Muscle of back (tissue), 13 donors: ENCODE measurements around the gene NOTCH4. TPM values are rescaled to one million over a fixed set of nuclear protein-coding genes. Genes with fewer than 3 reads are reported as not detected.
A peak's percentile ranks its signal among the peaks of the same experiment; 100 is the strongest.
"Not testable (repeated sequence)": the region's sequence is repeated elsewhere in the genome, so short reads cannot be mapped to it uniquely, and the experiment has no call there.

Experiments used
- DNase-seq, 3 donors: peaks; one replicate each; pipeline versions ENCODE4 v3.0.0 to v3.0.0-alpha.2; 2013
- long read RNA-seq, 9 donors: transcript quantifications; one replicate each; lab custom pipeline, GENCODE V29; 2026
- polyA plus RNA-seq, 10 donors: library from polyadenylated mRNA; unstranded; fragments of 120-200 nt; gene quantifications; one replicate each; pipeline ENCODE4 v1.2.1, GENCODE V29; 2013; ENCODE audit not compliant: insufficient read length in 10 of 10

NOTCH4 gene
- 10 to 100 TPM; 15.1 to 30.0 (median 22.0) TPM for polyA plus RNA-seq
- long read RNA-seq, donor 1 = 0 reads
- long read RNA-seq, donor 2, partial matches to known transcripts = 0 of 1 reads
- long read RNA-seq, donor 2, other reads (novel, unspliced or antisense) = 0 of 1 reads
- long read RNA-seq, donor 3 = 0 reads
- long read RNA-seq, donor 4 = 0 reads
- long read RNA-seq, donor 5, partial matches to known transcripts = 14 of 14 reads
- long read RNA-seq, donor 5, other reads (novel, unspliced or antisense) = 0 of 14 reads
- long read RNA-seq, donor 6 = 0 reads
- long read RNA-seq, donor 7, partial matches to known transcripts = 5 of 7 reads
- long read RNA-seq, donor 7, other reads (novel, unspliced or antisense) = 0 of 7 reads
- long read RNA-seq, donor 8 = 0 reads
- long read RNA-seq, donor 9 = 0 reads

DNA sequence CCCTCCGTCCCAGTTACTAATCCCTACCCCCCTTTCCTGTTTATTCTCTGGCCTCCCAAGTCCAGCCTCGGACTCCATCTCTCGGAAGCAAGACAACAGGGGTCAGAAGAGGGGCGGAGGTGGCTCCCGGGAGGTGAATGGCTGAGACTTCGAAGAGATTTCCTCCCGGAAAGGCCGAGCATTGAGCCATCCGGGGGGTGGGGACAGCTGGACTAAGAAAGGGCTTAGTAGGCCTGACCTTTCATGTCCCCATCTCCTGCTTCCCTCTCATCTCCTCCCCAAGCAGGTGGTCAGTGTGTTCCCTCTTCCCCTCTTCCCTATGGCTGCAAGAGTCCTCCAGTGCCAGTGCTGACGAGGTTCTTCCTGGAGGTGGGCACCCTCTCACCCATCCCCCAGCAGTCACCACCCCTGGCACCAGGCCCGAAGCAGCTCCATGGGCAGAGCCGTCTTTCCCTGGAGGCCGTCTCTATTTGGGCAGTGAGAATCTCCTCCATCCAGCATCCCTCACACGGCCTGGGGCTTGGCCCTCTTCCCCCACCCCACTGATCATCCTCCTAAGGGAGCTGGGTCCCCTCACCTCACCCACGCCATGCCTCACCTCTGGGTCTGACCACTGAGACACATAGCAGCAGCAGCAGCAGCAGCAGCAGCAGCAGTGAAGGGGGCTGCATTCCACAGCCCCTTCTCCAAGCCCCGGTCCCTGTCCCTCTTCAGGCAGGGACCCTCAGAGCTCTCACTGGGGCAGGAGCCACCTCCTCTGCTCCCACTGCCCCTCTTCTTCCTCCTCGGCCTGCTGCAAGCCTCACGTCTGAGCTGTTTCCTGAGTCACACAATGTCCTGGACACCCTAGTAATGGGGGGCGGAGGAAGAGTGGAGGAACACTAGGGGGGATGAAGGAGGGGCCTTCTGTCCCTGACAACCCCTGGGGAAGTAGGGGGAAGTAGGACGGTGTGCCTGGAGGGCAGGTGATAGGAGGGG lies at the start of gene NOTCH4:
Gene NOTCH4 (minus strand): TSS at position 810 of the 978 bp plus-strand sequence. CDS start 139 bp downstream, at position 671.
- no peak for DNase-seq

DNA sequence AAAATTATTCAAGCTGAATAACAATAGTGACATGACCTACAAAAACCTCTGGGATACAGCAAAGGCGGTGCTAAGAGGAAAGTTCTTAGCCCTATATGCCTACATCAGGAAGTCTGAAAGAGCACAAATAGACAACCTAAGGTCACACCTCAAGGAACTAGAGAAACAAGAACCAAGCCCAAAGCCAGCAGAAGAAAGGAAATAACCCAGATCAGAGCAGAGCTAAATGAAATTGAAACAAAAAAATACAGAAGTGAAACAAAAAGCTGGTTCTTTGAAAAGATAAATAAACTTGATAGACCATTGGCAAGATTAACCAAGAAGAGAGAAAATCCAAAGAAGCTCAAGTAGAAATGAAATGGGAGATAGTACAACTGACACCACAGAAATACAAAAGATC lies 47.6 kb upstream of the NOTCH4 start:
- no peak for DNase-seq

DNA sequence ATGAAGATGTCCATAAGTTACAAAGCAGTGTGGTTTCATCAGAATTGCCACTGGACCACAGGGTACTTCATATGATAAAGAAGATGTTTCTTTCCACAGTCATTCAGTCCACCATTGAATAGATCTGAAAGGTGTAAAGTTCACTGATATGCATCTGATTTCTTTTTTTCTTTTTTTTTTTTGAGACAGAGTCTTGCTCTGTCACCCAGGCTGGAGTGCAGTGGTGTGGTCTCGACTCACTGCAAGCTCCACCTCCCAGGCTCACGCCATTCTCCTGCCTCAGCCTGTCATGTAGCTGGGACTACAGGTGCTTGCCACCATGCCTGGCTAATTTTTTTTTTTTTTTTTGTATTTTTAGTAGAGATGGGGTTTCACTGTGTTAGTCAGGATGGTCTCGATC lies 44.6 kb upstream of the NOTCH4 start:
- DNase-seq = not testable (repeated sequence)

DNA sequence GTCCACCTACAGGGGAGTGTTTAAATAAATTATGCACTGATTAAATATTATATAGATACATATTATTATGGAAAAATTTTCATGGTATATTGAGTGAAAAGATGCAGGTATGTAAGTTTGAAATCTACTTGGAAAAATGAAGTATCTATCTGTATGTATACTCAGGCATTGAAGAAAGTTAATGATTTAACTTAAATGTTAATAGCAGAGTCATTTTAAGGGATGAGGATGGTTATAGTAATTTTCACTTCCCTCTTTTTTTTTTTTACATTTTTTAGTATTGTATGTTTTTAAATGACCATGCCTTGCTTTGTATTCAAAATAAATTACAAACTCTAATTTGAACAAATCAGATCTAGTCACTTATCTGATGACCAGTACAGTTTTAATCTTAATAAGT lies 43.2 kb upstream of the NOTCH4 start:
- DNase-seq = no peak

DNA sequence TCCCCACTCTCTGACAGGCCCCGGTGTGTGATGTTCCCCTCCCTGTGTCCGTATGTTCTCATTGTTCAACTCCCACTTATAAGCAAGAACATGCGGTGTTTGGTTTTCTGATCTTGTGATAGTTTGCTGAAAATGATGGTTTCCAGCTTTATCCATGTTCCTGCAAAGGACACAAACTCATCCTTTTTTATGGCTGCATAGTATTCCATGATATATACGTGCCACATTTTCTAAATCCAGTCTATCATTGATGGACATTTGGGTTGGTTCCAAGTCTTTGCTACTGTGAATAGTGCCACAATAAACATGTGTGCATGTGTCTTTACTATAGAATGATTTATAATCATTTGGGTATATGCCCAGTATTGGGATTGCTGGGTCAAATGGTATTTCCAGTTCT lies 33.4 kb upstream of the NOTCH4 start:
- DNase-seq = not testable (repeated sequence)

DNA sequence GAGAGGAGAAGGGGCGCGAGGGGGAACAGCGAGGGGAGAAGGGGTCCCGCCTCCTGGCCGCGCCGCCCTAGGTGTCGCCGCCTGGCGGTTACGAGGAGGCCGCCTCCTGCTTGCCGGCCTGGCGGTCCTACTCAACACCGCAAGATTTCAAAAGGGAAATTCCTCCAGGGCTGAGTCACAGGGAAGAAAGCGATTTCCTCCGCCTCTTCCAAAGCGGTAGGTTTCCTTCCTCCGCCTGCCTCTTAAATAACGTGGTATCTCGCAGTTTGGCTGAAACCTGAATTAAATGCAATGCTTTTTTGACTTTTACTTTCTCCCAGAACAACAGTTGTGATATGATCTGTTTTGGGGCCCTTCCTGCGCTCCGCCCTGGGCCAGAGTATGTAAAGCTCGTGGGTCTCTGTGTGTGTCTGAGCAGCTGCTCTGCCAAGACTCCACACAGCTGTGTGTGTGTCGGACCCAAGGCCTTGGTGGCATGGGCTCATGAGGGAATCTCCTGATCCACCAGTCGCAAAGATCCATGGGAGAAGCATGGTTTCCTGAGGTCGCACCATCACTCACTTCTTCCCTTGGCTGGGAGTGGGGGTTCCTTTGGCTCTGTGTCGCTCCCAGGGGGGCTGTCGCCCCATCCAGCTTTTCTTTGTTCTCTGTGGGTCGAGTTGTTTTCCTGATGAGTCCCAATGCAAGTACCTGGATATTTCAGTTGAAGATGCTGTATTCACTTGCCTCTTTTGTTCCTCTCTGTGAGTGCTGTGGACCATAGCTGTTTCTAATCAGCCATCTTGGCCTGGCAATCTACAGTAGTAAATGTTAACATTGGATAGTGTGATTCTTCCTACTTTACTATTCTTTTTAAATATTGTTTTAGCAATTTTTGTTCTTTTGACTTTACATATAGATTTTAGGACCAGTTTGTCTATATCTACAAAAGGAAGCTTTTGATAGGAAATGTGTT lies 31.6 kb upstream of the NOTCH4 start:
- DNase-seq = peak; percentile 87 to 93 (median 89)

DNA sequence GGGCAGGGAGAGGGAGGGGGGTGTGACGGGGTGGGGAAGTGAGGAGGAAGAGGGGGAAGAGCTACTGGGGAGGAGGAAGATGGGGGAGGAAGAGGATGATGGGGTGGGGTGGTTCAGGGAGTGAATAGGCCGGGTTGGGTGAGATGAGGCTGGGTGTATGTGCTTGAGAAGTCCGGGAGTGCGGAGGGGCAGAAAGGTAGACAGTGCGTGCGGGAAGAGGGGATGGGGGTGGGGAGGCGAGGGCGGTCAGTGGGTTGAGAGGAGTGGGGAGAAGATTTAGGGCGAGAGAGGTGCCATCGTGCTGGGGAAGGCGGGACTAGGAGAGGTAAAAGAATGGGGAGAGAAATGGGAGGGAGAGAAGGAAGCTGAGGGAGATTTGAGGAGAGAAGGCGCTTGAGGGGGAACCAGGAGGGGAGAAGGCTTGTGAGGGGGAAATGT lies 30.9 kb upstream of the NOTCH4 start:
- no peak for DNase-seq

DNA sequence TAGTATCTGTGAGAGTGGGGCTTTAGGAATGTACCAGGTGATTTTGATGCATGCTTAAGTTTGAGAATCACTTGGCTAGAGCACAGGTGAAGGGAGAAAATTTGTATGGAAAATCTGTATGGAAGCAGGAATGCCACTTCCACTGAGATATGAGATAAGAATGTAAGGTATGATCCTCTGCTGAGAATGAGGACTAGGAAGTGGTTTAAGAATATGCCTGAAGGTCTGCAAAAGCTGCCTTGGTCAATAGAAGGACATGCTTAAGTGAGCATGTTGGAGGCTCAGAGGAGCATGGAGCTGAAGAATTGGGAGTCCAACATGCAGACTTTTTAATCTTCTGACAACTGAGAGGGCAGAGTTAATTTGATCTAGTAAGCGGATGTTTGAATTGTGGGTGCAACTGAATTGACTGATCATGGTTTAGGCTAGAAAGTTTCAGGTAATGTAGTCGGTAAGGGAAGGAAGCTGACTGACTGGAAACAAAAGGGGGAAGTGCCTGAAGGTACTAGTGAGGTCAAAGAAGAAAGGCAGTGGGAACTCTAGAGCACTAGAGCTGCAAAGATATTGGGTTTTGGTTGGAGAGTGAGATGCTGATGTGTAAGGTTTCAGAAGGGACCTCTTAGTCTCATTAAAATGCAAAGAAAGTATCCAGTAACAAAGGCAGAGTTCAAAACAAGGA lies 28.6 kb upstream of the NOTCH4 start:
- DNase-seq = no peak

DNA sequence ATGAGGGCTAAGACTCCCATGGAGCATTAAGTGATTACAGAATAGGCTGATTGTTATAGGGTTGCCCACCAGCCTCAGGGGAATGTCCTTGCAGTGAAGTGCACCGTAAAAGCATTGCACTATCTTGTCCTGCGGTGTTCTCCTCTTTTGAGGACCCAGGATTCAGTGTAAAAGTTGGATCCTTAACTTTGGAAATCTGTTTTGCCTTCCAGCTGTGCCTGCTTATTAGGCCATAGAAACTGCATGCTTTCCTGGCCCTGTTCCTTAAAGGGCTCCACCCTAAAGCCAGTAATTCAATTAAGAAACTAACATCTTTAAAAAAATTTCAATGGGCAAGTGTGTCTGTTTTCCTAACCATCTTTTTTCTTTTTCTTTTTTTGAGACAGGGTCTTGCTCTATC lies 25.4 kb upstream of the NOTCH4 start:
- no peak for DNase-seq

DNA sequence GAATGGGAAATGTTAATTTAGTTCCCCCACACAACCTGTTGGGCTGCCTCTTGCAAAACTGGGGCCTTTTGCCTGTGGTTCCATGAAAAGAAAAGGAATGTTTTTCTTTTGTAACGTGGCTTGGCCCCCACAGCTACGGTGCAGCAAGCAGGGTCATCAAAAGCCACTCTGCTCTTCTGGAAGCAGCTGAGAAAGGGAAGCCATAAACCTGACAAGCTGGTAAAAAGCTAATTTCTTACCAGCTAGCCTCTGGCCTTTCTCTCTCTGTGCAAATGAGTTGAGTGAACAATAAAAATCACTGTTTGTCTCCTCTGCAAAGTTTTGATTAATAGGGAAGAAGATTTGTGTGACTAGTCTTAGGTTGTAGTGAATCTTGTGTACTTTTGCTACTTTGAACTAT lies 23.5 kb upstream of the NOTCH4 start:
- DNase-seq = no peak

DNA sequence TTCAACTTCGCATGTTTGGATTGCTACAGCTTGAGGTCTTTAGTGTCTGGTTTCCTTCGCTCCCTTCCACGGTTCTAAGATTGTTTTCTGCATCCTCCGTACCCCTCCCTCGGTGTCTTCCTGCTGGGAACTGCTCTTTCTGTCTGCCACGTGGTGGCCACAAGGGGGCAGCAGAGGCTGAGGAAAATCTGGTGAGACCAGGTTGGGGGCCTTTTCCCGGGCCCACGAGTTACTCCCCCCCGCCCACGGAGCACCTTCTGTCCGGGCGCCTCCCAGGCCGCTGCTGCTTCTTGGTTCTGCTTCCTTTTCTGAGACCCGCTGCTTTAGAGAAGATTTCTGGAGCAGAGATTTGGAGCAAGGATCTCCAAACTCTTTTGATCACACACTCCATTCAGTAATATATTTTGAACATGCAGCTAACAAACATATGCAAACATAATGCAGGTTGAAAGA lies 21.1 kb upstream of the NOTCH4 start:
- peak; percentile 76 to 93 (median 90) for DNase-seq

DNA sequence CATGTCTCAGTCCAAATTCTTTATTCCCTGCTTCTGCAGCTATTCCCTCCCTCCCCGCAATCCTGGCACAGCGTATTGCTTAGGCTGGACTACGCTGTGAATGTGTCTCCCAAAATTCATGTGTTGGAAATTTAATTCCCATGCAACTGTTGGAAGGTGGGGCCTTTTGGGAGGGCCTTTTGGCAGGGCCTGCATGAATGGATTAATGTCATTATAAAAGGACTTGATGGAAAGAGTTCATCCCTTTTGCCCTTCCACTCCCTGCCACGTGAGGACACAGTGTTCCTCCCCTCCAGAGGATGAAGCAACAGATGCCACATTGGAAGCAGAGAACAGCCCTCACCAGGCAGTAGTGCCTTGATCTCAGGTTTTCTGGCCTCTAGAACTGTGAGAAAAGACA lies 20.4 kb upstream of the NOTCH4 start:
- DNase-seq = peak in 2 of 3 donors; percentile 10 to 45

DNA sequence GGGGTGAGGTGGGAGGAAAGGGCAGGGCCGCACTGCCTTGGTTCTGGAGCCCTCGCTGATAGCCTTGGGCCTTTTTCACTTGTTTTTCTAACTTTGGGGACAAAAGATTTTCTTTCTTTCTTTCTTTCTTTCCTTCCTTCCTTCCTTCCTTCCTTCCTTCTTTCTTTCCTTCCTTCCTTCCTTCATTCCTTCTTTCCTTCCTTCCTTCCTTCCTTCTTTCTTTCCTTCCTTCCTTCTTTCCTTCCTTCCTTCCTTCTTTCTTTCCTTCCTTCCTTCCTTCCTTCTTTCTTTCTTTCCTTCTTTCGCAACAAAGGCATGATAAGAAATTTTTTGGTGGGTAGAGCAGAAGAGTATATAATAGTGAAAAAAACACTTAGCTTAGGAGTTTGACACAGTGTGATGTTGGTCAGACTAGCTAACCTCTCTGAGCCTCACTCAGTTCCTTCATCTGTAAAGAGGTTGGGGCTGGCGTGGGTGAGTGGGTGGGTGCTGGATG lies 18.5 kb upstream of the NOTCH4 start:
- not testable (repeated sequence) for DNase-seq

DNA sequence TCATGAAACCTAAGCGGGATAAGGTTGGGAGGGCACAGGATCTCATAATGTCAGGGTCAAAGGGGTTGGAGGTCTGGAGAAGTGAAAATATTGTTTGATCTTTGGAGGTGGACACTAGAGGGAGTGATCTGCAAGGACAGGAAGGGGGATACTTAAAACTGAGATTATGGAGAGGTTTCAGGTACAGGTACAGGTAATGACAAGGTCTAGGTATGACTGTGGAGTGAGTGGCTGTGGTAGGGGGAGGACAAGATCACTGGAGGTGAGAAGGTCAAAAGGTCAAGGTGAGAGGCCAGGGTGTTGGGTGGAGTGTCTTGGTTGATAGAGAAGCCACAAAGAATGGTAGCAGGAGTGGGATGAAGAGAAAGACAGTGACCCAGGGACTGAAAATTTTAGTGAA lies 16.8 kb upstream of the NOTCH4 start:
- no peak for DNase-seq

DNA sequence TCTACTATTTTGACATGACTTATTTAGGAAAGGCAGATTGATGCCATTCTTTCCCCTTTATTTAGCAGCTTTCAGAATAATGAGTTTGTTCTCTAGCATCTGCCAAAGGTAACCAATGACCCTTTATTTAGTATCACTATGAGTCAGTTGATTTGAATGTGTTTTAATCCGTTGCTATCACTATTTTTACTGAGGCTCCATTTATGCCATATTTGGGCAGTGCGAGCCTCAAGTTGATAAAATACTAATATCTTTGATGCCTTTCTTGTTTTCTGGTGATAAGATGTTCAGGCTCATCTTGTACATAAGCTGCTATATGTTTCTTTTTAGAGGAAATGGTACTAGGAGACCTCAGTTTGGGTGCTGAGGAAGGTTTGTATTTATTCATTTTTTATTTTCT lies 15.6 kb upstream of the NOTCH4 start:
- DNase-seq = no peak

DNA sequence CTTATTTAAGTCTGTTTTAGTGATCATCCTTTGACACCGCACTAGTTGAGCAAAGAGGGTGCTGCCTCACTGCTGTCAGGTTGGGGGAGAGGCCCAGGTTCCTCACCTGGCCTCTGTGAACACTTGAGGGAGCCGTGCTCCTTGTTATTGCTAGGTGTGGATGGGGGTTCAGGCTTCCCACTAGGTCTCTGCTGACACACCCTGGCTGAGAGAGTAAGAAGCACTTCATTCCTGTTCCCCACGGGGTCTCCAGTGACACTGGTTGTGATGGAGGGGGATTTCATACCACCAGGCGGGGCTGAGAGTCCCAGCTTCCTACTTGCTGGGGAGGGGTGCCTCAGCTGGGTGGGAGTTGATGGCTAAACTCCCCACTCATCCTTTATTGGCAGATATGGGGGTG lies 11.1 kb upstream of the NOTCH4 start:
- no peak for DNase-seq

DNA sequence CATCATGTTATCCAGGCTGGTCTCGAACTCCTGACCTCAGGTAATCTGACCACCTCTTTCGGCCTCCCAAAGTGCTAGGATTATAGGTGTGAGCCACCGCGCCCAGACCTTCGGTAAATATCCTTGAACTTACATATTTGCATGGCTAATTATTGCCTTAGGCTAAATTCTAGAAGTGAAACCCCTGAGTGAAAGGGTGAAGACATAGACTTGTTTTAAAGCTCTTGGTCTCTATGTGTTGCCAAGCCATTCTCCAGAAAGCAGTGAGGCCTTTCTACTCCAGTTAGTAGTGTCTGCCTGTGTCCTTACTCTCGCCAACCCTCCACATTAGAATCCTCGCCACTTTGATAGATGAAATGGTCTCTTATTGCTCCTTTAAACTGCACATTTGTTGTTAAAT lies 2.6 kb upstream of the NOTCH4 start:
- DNase-seq = no peak

DNA sequence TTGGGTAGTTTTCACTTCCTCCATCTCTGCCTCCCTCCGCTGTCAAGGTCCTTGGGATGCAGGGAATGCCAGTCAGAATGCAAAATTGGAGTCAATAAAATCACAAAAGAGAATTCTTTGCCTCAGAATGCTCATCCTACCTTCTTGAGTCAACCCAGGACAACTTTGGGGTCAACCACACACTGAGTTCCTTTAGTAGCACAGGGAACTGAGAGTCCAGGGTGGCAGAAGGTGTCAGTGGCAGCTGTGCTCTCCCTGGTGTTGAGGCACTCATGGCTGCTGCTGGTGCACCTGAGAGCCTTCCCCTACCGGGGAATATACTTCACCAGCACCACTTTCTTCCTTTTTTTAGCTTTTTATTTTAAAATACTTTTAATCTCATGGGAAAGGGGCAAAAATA lies 829 bp upstream of the NOTCH4 start:
- DNase-seq = no peak

DNA sequence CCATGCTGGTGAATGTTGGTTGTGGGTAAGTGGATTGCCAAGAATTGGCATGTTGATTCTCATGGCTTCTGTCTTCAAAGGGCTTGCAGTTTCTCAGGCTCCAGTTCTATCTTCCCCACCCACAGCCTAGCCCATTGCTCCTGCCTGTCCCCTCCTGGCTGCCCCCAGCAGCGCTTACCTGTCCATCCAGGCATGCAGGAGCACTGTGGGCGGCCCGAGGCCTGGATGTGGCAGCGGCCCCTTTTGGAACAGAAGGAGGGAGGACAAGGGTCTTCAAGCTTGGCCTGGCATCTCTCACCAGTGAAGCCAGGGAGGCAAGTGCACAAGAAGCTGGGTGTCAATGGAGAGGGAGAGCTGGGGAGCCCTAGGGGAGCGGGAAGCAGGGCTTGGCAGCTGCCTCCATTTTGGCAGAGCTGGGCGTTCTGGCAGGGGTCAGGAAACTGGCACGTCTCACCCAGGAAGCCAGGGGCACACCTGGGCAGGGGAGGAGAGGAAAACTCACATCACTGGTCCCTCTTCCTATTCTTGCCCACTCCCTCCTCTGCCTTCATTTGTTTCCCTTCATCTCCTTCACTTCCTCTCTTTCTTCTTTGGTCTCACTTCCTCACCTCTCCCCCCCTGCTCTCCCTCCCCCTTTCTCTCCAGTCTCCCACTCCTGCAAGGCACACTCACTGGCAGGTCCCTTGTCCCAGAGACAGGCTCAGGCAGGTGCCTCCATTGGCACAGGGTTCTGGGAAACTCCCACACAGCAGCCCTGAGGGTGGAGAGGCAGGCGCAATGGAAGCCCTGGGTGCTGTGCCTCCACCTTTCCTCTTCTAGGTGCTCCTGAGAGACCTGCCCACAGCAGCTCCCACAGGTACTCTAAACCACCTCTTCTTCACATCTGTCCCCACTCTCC lies 1.3 kb downstream of the NOTCH4 start:
- DNase-seq = no peak
